ENCODE results near the gene WASF2. TPM values are rescaled to one million over a fixed set of nuclear protein-coding genes. Genes with fewer than 3 reads are reported as not detected.
A peak's percentile ranks its signal among the peaks of the same experiment; 100 is the strongest.

The WASF2 gene
- total RNA-seq, 1 donor from 2014 or later: 70.4 TPM

- no peaks in the 10 kb centered on the region for H3K9me3 ChIP-seq
- intact Hi-C loops (cut with DNase I): no loop called here
- no peak for TF ChIP-seq CTCF (IDR thresholded peaks at IDR 0.05)
- H3K36me3 ChIP-seq: no peaks in the 10 kb centered on the region
- no peak overlapping the region for H3K4me3 ChIP-seq
- H3K4me1 ChIP-seq: peaks cover 6 to 27% of the 10 kb centered on the region in 2 donors
- no peaks in the 10 kb centered on the region for H3K27me3 ChIP-seq
- H3K27ac ChIP-seq: no peak overlapping the region
- DNase-seq (ENCODE audit: low spot score in 2 of 2): no peak
Measured at GRCh38 chr1:27485363-27485762, 4.6 kb downstream of the WASF2 start.

- H3K36me3 ChIP-seq: no peaks in the 10 kb centered on the region
- H3K27ac ChIP-seq: no peak overlapping the region
- intact Hi-C loops (cut with DNase I): no loop called here
- no peak for TF ChIP-seq CTCF (IDR thresholded peaks at IDR 0.05)
- DNase-seq (ENCODE audit: low spot score in 2 of 2): no peak
- no peaks in the 10 kb centered on the region for H3K27me3 ChIP-seq
- no peaks in the 10 kb centered on the region for H3K9me3 ChIP-seq
- H3K4me1 ChIP-seq: peaks cover 4 to 27% of the 10 kb centered on the region in 2 donors
- H3K4me3 ChIP-seq: no peak overlapping the region
Measured at GRCh38 chr1:27483659-27484058, 6.3 kb downstream of the WASF2 start.

- no peak for DNase-seq (ENCODE audit: low spot score in 2 of 2)
- Histone ChIP-seq H3K27ac (no peak overlapping the region), H3K9me3 (no peaks in the 10 kb centered on the region), H3K4me1 (peaks cover 5 to 24% of the 10 kb centered on the region in 2 donors), H3K4me3 (no peak overlapping the region), H3K36me3 (no peaks in the 10 kb centered on the region), H3K27me3 (no peaks in the 10 kb centered on the region)
- intact Hi-C loops (cut with DNase I): no loop called here
- TF ChIP-seq CTCF (IDR thresholded peaks at IDR 0.05): no peak
Measured at GRCh38 chr1:27481994-27482620, 7.9 kb downstream of the WASF2 start.

GRCh38 chr1:27478098-27478497 lies 11.9 kb downstream of the WASF2 start:
- intact Hi-C loops (cut with DNase I): no loop called here
- no peaks in the 10 kb centered on the region for H3K36me3 ChIP-seq
- DNase-seq (ENCODE audit: low spot score in 2 of 2): no peak
- H3K27me3 ChIP-seq: no peaks in the 10 kb centered on the region
- H3K4me1 ChIP-seq: peaks cover 3 to 47% of the 10 kb centered on the region in 2 donors
- H3K27ac ChIP-seq: no peak overlapping the region
- no peak for TF ChIP-seq CTCF (IDR thresholded peaks at IDR 0.05)
- no peak overlapping the region for H3K4me3 ChIP-seq
- no peaks in the 10 kb centered on the region for H3K9me3 ChIP-seq

GRCh38 chr1:27476237-27476636 lies 13.7 kb downstream of the WASF2 start:
- H3K27me3 ChIP-seq: no peaks in the 10 kb centered on the region
- H3K36me3 ChIP-seq: no peaks in the 10 kb centered on the region
- no peak overlapping the region for H3K4me3 ChIP-seq
- DNase-seq (ENCODE audit: low spot score in 2 of 2): peak in 1 of 2 donors; percentile 52
- intact Hi-C loops (cut with DNase I): no loop called here
- peaks cover 3 to 40% of the 10 kb centered on the region in 2 donors for H3K4me1 ChIP-seq
- no peak for TF ChIP-seq CTCF (IDR thresholded peaks at IDR 0.05)
- H3K9me3 ChIP-seq: no peaks in the 10 kb centered on the region
- H3K27ac ChIP-seq: no peak overlapping the region

- no peak for DNase-seq (ENCODE audit: low spot score in 2 of 2)
- H3K27ac ChIP-seq: no peak overlapping the region
- H3K4me1 ChIP-seq: peaks cover 3 to 40% of the 10 kb centered on the region in 2 donors
- no peaks in the 10 kb centered on the region for H3K9me3 ChIP-seq
- no peak overlapping the region for H3K4me3 ChIP-seq
- no peak for TF ChIP-seq CTCF (IDR thresholded peaks at IDR 0.05)
- no peaks in the 10 kb centered on the region for H3K36me3 ChIP-seq
- intact Hi-C loops (cut with DNase I): no loop called here
- H3K27me3 ChIP-seq: no peaks in the 10 kb centered on the region
Measured at GRCh38 chr1:27475720-27476119, 14.2 kb downstream of the WASF2 start.
